Measurements from ENCODE around the gene PRRX2. TPM values are rescaled to one million over a fixed set of nuclear protein-coding genes. Genes with fewer than 3 reads are reported as not detected.

The PRRX2 gene
- total and polyA plus RNA-seq, 2 experiments from 2014 or later = 5.8 to 8.3 TPM

DNA sequence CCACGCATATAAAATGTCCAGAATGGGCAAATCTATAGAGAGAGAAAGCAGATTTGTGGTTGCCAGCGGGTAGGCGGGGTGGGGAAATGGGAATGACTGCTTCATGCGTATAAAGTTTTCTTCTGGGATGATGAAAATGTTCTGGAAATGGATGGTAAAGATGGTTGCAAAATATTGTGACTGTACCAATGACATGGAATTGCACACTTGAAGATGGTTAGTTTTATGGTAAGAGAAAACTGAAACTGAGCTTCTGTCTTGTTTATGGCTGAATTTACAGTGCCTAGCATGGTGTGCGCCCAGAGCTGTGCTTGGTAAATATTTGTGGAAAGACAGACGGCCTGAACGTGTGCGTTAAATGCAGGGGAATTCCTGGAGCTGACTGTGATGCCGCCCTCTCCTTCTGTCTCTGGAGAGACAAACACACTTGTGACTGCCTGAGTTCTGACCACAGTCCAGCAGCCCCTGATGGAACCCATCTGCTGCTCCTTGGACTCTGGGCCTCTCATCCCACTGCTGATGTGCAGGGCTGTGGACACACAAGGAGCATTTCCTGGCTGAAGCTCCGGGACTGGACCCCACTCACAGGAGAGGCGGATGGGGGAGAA, 96.0 kb downstream of the PRRX2 start:
- ATAC-seq (no peak), DNase-seq (ENCODE audit: low spot score) (no peak)
- no peaks in the 10 kb centered on the region for H3K9me3 Mint-ChIP-seq
- TF ChIP-seq ZNF331 (CRISPR knock-in tag; IDR thresholded peaks at IDR 0.05; ENCODE audit: low read depth) = no peak
- TF ChIP-seq, protein P1, sequence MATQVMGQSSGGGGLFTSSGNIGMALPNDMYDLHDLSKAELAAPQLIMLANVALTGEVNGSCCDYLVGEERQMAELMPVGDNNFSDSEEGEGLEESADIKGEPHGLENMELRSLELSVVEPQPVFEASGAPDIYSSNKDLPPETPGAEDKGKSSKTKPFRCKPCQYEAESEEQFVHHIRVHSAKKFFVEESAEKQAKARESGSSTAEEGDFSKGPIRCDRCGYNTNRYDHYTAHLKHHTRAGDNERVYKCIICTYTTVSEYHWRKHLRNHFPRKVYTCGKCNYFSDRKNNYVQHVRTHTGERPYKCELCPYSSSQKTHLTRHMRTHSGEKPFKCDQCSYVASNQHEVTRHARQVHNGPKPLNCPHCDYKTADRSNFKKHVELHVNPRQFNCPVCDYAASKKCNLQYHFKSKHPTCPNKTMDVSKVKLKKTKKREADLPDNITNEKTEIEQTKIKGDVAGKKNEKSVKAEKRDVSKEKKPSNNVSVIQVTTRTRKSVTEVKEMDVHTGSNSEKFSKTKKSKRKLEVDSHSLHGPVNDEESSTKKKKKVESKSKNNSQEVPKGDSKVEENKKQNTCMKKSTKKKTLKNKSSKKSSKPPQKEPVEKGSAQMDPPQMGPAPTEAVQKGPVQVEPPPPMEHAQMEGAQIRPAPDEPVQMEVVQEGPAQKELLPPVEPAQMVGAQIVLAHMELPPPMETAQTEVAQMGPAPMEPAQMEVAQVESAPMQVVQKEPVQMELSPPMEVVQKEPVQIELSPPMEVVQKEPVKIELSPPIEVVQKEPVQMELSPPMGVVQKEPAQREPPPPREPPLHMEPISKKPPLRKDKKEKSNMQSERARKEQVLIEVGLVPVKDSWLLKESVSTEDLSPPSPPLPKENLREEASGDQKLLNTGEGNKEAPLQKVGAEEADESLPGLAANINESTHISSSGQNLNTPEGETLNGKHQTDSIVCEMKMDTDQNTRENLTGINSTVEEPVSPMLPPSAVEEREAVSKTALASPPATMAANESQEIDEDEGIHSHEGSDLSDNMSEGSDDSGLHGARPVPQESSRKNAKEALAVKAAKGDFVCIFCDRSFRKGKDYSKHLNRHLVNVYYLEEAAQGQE (IDR thresholded peaks at IDR 0.05; ENCODE audit: unreplicated experiment) = no peak
- TF ChIP-seq CREB1 (CRISPR knock-in tag; IDR thresholded peaks at IDR 0.05; ENCODE audit: low read depth) = no peak
- TF ChIP-seq EZH2phosphoT487 (IDR thresholded peaks at IDR 0.05; ENCODE audit: unreplicated experiment) = no peak
- TF ChIP-seq JUNB (IDR thresholded peaks at IDR 0.05; ENCODE audit: unreplicated experiment) = no peak
- TF ChIP-seq ZNF114 (CRISPR knock-in tag; IDR thresholded peaks at IDR 0.05) = no peak
- TF ChIP-seq, protein P2, sequence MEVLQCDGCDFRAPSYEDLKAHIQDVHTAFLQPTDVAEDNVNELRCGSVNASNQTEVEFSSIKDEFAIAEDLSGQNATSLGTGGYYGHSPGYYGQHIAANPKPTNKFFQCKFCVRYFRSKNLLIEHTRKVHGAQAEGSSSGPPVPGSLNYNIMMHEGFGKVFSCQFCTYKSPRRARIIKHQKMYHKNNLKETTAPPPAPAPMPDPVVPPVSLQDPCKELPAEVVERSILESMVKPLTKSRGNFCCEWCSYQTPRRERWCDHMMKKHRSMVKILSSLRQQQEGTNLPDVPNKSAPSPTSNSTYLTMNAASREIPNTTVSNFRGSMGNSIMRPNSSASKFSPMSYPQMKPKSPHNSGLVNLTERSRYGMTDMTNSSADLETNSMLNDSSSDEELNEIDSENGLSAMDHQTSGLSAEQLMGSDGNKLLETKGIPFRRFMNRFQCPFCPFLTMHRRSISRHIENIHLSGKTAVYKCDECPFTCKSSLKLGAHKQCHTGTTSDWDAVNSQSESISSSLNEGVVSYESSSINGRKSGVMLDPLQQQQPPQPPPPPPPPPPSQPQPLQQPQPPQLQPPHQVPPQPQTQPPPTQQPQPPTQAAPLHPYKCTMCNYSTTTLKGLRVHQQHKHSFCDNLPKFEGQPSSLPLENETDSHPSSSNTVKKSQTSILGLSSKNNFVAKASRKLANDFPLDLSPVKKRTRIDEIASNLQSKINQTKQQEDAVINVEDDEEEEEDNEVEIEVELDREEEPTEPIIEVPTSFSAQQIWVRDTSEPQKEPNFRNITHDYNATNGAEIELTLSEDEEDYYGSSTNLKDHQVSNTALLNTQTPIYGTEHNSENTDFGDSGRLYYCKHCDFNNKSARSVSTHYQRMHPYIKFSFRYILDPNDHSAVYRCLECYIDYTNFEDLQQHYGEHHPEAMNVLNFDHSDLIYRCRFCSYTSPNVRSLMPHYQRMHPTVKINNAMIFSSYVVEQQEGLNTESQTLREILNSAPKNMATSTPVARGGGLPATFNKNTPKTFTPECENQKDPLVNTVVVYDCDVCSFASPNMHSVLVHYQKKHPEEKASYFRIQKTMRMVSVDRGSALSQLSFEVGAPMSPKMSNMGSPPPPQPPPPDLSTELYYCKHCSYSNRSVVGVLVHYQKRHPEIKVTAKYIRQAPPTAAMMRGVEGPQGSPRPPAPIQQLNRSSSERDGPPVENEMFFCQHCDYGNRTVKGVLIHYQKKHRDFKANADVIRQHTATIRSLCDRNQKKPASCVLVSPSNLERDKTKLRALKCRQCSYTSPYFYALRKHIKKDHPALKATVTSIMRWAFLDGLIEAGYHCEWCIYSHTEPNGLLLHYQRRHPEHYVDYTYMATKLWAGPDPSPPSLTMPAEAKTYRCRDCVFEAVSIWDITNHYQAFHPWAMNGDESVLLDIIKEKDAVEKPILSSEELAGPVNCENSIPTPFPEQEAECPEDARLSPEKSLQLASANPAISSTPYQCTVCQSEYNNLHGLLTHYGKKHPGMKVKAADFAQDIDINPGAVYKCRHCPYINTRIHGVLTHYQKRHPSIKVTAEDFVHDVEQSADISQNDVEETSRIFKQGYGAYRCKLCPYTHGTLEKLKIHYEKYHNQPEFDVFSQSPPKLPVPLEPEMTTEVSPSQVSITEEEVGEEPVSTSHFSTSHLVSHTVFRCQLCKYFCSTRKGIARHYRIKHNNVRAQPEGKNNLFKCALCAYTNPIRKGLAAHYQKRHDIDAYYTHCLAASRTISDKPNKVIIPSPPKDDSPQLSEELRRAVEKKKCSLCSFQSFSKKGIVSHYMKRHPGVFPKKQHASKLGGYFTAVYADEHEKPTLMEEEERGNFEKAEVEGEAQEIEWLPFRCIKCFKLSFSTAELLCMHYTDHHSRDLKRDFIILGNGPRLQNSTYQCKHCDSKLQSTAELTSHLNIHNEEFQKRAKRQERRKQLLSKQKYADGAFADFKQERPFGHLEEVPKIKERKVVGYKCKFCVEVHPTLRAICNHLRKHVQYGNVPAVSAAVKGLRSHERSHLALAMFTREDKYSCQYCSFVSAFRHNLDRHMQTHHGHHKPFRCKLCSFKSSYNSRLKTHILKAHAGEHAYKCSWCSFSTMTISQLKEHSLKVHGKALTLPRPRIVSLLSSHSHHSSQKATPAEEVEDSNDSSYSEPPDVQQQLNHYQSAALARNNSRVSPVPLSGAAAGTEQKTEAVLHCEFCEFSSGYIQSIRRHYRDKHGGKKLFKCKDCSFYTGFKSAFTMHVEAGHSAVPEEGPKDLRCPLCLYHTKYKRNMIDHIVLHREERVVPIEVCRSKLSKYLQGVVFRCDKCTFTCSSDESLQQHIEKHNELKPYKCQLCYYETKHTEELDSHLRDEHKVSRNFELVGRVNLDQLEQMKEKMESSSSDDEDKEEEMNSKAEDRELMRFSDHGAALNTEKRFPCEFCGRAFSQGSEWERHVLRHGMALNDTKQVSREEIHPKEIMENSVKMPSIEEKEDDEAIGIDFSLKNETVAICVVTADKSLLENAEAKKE (CRISPR knock-in tag; IDR thresholded peaks at IDR 0.05) = no peak
- TF ChIP-seq, protein P3, sequence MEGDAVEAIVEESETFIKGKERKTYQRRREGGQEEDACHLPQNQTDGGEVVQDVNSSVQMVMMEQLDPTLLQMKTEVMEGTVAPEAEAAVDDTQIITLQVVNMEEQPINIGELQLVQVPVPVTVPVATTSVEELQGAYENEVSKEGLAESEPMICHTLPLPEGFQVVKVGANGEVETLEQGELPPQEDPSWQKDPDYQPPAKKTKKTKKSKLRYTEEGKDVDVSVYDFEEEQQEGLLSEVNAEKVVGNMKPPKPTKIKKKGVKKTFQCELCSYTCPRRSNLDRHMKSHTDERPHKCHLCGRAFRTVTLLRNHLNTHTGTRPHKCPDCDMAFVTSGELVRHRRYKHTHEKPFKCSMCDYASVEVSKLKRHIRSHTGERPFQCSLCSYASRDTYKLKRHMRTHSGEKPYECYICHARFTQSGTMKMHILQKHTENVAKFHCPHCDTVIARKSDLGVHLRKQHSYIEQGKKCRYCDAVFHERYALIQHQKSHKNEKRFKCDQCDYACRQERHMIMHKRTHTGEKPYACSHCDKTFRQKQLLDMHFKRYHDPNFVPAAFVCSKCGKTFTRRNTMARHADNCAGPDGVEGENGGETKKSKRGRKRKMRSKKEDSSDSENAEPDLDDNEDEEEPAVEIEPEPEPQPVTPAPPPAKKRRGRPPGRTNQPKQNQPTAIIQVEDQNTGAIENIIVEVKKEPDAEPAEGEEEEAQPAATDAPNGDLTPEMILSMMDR (conservative IDR thresholded peaks at IDR 0.05; ENCODE audit: low read depth in 2 of 2) = no peak
- Histone ChIP-seq H3K9me2 (ENCODE audit: insufficient read depth) (no peaks in the 10 kb centered on the region), H3K27ac (ENCODE audit: low read depth) (no peak overlapping the region), H3K36me3 (ENCODE audit: insufficient read depth) (no peaks in the 10 kb centered on the region), H3K27me3 (ENCODE audit: insufficient read depth) (no peaks in the 10 kb centered on the region), H3K4me3 (no peak overlapping the region), H3F3A (replicated peaks; ENCODE audit: low read depth) (no peaks in the 10 kb centered on the region), H3K4me1 (ENCODE audit: insufficient read depth) (no peaks in the 10 kb centered on the region), H3K4me2 (no peak overlapping the region), H4K20me1 (replicated peaks; ENCODE audit: insufficient read depth) (no peaks in the 10 kb centered on the region), H2AFZ (peak overlapping the region; percentile 76), H3K79me2 (replicated peaks; ENCODE audit: insufficient read depth) (no peaks in the 10 kb centered on the region)
- H3K36me3 Mint-ChIP-seq (ENCODE audit: low read depth) = no peaks in the 10 kb centered on the region
- H3K27me3 Mint-ChIP-seq (ENCODE audit: insufficient read depth, low read depth, poor library complexity) = peaks cover 5% of the 10 kb centered on the region
- H3K27ac Mint-ChIP-seq = no peak overlapping the region
- no peak overlapping the region for H3K4me3 Mint-ChIP-seq
- H3K4me1 Mint-ChIP-seq = peaks cover 6% of the 10 kb centered on the region; the same call in 2 of the 3 replicates

Data from GM23338 (cell line).